Embryonic facial prominence (tissue), 1 donor: ENCODE measurements around the gene MBD4.

Experiments
- DNase-seq: peaks from one replicate; pipeline ENCODE4 v3.0.0-alpha.2; 2016; ENCODE audit errors: extremely low spot score

MBD4 gene

GRCh38 chr3:129463094-129463493 is 23.3 kb upstream of the MBD4 start:
- DNase-seq: no peak

- DNase-seq: no peak
Observed at GRCh38 chr3:129462361-129462968, 22.7 kb upstream of the MBD4 start.

- DNase-seq: no peak
Observed at GRCh38 chr3:129461461-129462146, 21.9 kb upstream of the MBD4 start.

GRCh38 chr3:129461022-129461421 is 21.3 kb upstream of the MBD4 start:
- DNase-seq: no peak

- no peak for DNase-seq
Observed at GRCh38 chr3:129460572-129460971, 20.8 kb upstream of the MBD4 start.

- DNase-seq: no peak
Observed at GRCh38 chr3:129460155-129460554, 20.4 kb upstream of the MBD4 start.

GRCh38 chr3:129453732-129454131 is 14.0 kb upstream of the MBD4 start:
- no peak for DNase-seq

GRCh38 chr3:129449279-129450115 is 9.7 kb upstream of the MBD4 start:
- no peak for DNase-seq

GRCh38 chr3:129448186-129448895 is 8.6 kb upstream of the MBD4 start:
- no peak for DNase-seq

- no peak for DNase-seq
Observed at GRCh38 chr3:129446926-129447325, 7.2 kb upstream of the MBD4 start.

- no peak for DNase-seq
Observed at GRCh38 chr3:129445471-129445870, 5.7 kb upstream of the MBD4 start.

- no peak for DNase-seq
Observed at GRCh38 chr3:129442947-129443346, 3.2 kb upstream of the MBD4 start.

- DNase-seq: no peak
Observed at GRCh38 chr3:129442486-129442885, 2.7 kb upstream of the MBD4 start.

GRCh38 chr3:129441782-129442181 is 2.0 kb upstream of the MBD4 start:
- DNase-seq: no peak

GRCh38 chr3:129441215-129441614 is 1.5 kb upstream of the MBD4 start:
- no peak for DNase-seq

- DNase-seq: no peak
Observed at GRCh38 chr3:129440618-129441190, 956 bp upstream of the MBD4 start.

GRCh38 chr3:129439226-129439816 is 427 bp downstream of the MBD4 start:
- no peak for DNase-seq

- no peak for DNase-seq
Observed at GRCh38 chr3:129435367-129435766, 4.4 kb downstream of the MBD4 start.

- no peak for DNase-seq
Observed at GRCh38 chr3:129434140-129434539, 5.6 kb downstream of the MBD4 start.

GRCh38 chr3:129433565-129433964 is 6.2 kb downstream of the MBD4 start:
- no peak for DNase-seq

GRCh38 chr3:129432671-129433070 is 7.1 kb downstream of the MBD4 start:
- DNase-seq: no peak
